Psoas muscle (tissue), 8 donors: ENCODE results near the gene USF2. TPM values are rescaled to one million over a fixed set of nuclear protein-coding genes. Genes with fewer than 3 reads are reported as not detected.

ENCODE experiments used
- ATAC-seq, 4 donors: fragments of 200-7000 bp; cut with Tn5 transposase; one replicate each; pipeline ENCODE4 v1.9.1; 2020; ENCODE audit warnings: moderate library complexity in 3 of 4, mild to moderate bottlenecking in 2 of 4
- DNase-seq, 2 donors: peaks; one replicate each; pipeline ENCODE4 v3.0.0-alpha.2; 2020
- H3K27ac ChIP-seq: fragments of 200-600 bp; one replicate; pipeline ENCODE4 v1.8.0; 2022
- H3K27me3 ChIP-seq, 3 donors: fragments of 200-600 bp in 1 of 3; one replicate each; pipeline versions ENCODE4 v1.6.1 to v1.8.0; 2013 to 2022; ENCODE audit warnings: low read length in 2 of 3, mild to moderate bottlenecking in 2 of 3, moderate library complexity in 1 of 3; ENCODE audit not compliant: insufficient read depth in 3 of 3
- H3K36me3 ChIP-seq, 2 donors: fragments of 200-600 bp in 1 of 2; one replicate each; pipeline versions ENCODE4 v1.6.1 to v1.8.0; 2013 to 2022; ENCODE audit warnings: low read depth in 1 of 2, mild to moderate bottlenecking in 1 of 2, moderate library complexity in 1 of 2; ENCODE audit not compliant: insufficient read depth in 1 of 2
- H3K4me1 ChIP-seq: fragments of 200-600 bp; one replicate; pipeline ENCODE4 v1.8.0; 2022
- H3K4me3 ChIP-seq: fragments of 200-600 bp; one replicate; pipeline ENCODE4 v1.8.0; 2022; ENCODE audit warnings: mild to moderate bottlenecking
- H3K9me3 ChIP-seq: fragments of 200-600 bp; one replicate; pipeline ENCODE4 v1.8.0; 2022
- CTCF ChIP-seq: fragments of 200-600 bp; IDR thresholded peaks from one replicate; pipeline ENCODE4 v1.8.0; 2022; ENCODE audit warnings: antibody characterized with exemption
- WGBS, 3 donors: extraction: QIAGEN DNeasy Blood & Tissue Kit; methylation state at CpG; one replicate each; pipeline versions ENCODE4 v1.1.6 to v1.1.7; 2013; 5-methylcytosine and 5-hydroxymethylcytosine counted together
- intact Hi-C, 2 donors: fragments of 100-400 bp; cut with DNase I; formaldehyde crosslinking; loops; one replicate each; pipeline versions ENCODE4 v1.11.0 to v1.14.2; 2022
- polyA plus RNA-seq, 3 donors: library from polyadenylated mRNA; stranded (reverse); fragments of 200-250 nt; gene quantifications; one replicate each; pipeline ENCODE4 v1.2.3, GENCODE V29; 2013
- total RNA-seq, 4 donors: library from RNA; stranded (reverse); fragmentation: NEBNext Ultra II Directional in 2 of 4; extraction: Animal tissue kit (Norgen Biotek cat#: 25700) in 2 of 4; gene quantifications; one replicate each; pipeline versions ENCODE4 v1.2.1 to v1.2.4, GENCODE V29; 2021 to 2023
- donor health status: healthy with polysubstance abuse.
- donor health status: DM: no; HTN: no; CAD: no; lungs with moderate emphysema.
- donor health status: Bipolar disorder and iron deficiency.
- donor health status: healthy.
- donor health status: DM: yes; HTN: yes; CAD: no.
- donor health status: DM: no; HTN: no; CAD: no.
- donor health status: DM: no; HTN: no; CAD: no.
- donor health status: DM: yes; HTN: yes; CAD: no.

USF2 gene
- total and polyA plus RNA-seq, 7 donors = 94.4 to 196 (median 179) TPM

- intact Hi-C loops = no loop called here
- Histone ChIP-seq H3K36me3 (no peaks in the 10 kb centered on the region), H3K9me3 (peaks cover 5% of the 10 kb centered on the region), H3K27me3 (peaks cover 0 to 54% (median 3%) of the 10 kb centered on the region in 3 donors), H3K27ac (no peak overlapping the region), H3K4me1 (no peaks in the 10 kb centered on the region), H3K4me3 (no peak overlapping the region)
- ATAC-seq = no peak
- WGBS, 3 donors = 87 to 97% (median 93%) methylated on average over 1 of the region's 1 CpG
- DNase-seq = no peak
- TF ChIP-seq CTCF = no peak
Measured at GRCh38 chr19:35241417-35241816, 27.3 kb upstream of the USF2 start.

GRCh38 chr19:35246466-35247092, 22.2 kb upstream of the USF2 start:
- DNase-seq (no peak), ATAC-seq (no peak)
- intact Hi-C loops = no loop called here
- WGBS, 3 donors = 68 to 72% (median 68%) methylated on average over 4 of the region's 4 CpGs
- no peak overlapping the region for H3K27ac ChIP-seq
- H3K9me3 ChIP-seq = peaks cover 2% of the 10 kb centered on the region
- no peak for TF ChIP-seq CTCF
- no peaks in the 10 kb centered on the region for H3K36me3 ChIP-seq
- no peak overlapping the region for H3K4me3 ChIP-seq
- peaks cover 5% of the 10 kb centered on the region for H3K4me1 ChIP-seq
- H3K27me3 ChIP-seq = peaks cover 0 to 87% (median 8%) of the 10 kb centered on the region in 3 donors

GRCh38 chr19:35247526-35248309, 21.0 kb upstream of the USF2 start:
- Histone ChIP-seq H3K4me1 (peaks cover 5% of the 10 kb centered on the region), H3K36me3 (no peaks in the 10 kb centered on the region), H3K4me3 (peak overlapping the region; percentile 59), H3K27ac (no peak overlapping the region), H3K9me3 (no peaks in the 10 kb centered on the region), H3K27me3 (peaks cover 0 to 79% (median 8%) of the 10 kb centered on the region in 3 donors)
- 1 to 2% (median 2%) methylated on average over 36 to 42 of the region's 42 CpGs for WGBS, 3 donors
- DNase-seq (peak in 1 of 2 donors; percentile 44), ATAC-seq (peak in 3 of 4 donors; percentile 35 to 69 (median 69))
- peak; percentile 25 for TF ChIP-seq CTCF
- intact Hi-C loops = no loop called here

GRCh38 chr19:35248310-35249145, 20.2 kb upstream of the USF2 start, which contains the start of gene LSR:
Gene LSR, plus strand, starts transcription at chr19:35249002. Its CDS starts 21 bp downstream, at chr19:35249023.
- peak in 3 of 4 donors; percentile 53 to 68 (median 67) for ATAC-seq
- H3K4me1 ChIP-seq = peaks cover 5% of the 10 kb centered on the region
- H3K27ac ChIP-seq = no peak within 1 kb of the TSS
- DNase-seq = peak in 1 of 2 donors; percentile 47
- H3K27me3 ChIP-seq = peaks cover 0 to 73% (median 8%) of the 10 kb centered on the region in 3 donors
- no peaks in the 10 kb centered on the region for H3K36me3 ChIP-seq
- no peaks in the 10 kb centered on the region for H3K9me3 ChIP-seq
- no peak for TF ChIP-seq CTCF
- peak within 1 kb of the TSS; percentile 59 for H3K4me3 ChIP-seq
- intact Hi-C loops = no loop called here
- 1% methylated on average over 62 to 69 of the region's 69 CpGs for WGBS, 3 donors
